Astrocyte (in vitro differentiated cells and primary cell): Measurements from ENCODE around the gene PVALEF. TPM values are rescaled to one million over a fixed set of nuclear protein-coding genes. Genes with fewer than 3 reads are reported as not detected.

Experiments used
- DNase-seq: peaks from one replicate; pipeline ENCODE4 v3.0.0-alpha.2; 2010; ENCODE audit warnings: low read depth
- FAIRE-seq: peaks from 2 replicates; lab custom pipeline; 2011; peaks lifted over from hg19 to GRCh38; lab: Jason Lieb, UNC
- H2AFZ ChIP-seq: 2 replicates; pipeline ENCODE4 v1.6.0; 2012; ENCODE audit warnings: low read depth, low read length, inconsistent platforms
- H3K27ac ChIP-seq: 2 replicates; pipeline ENCODE4 v1.5.1; 2011; ENCODE audit warnings: low read depth, low read length, inconsistent platforms
- H3K27me3 ChIP-seq: 2 replicates; pipeline ENCODE4 v1.6.0; 2011; ENCODE audit warnings: low read length, inconsistent platforms; ENCODE audit not compliant: insufficient read depth
- H3K36me3 ChIP-seq: 2 replicates; pipeline ENCODE4 v1.5.1; 2011; ENCODE audit warnings: low read length, inconsistent platforms; ENCODE audit not compliant: insufficient read depth
- H3K4me1 ChIP-seq: 2 replicates; pipeline ENCODE4 v1.5.1; 2011; ENCODE audit warnings: low read length, inconsistent platforms; ENCODE audit not compliant: insufficient read depth
- H3K4me2 ChIP-seq: 2 replicates; pipeline ENCODE4 v1.6.0; 2012; ENCODE audit warnings: low read length, inconsistent platforms
- H3K4me3 ChIP-seq: 2 replicates; pipeline ENCODE4 v1.5.1; 2011; ENCODE audit warnings: low read depth, mild to moderate bottlenecking, low read length, inconsistent platforms; ENCODE audit not compliant: insufficient read depth
- H3K79me2 ChIP-seq: 2 replicates; pipeline ENCODE4 v1.6.0; 2012; ENCODE audit warnings: mild to moderate bottlenecking, low read length, inconsistent platforms; ENCODE audit not compliant: insufficient read depth
- H3K9ac ChIP-seq: 2 replicates; pipeline ENCODE4 v1.6.0; 2012; ENCODE audit warnings: mild to moderate bottlenecking, low read length, inconsistent platforms
- H3K9me3 ChIP-seq: 2 replicates; pipeline ENCODE4 v1.5.1; 2012; ENCODE audit warnings: low read depth, mild to moderate bottlenecking, low read length, inconsistent platforms; ENCODE audit not compliant: insufficient read depth
- H4K20me1 ChIP-seq: 2 replicates; pipeline ENCODE4 v1.6.0; 2012; ENCODE audit warnings: low read length, inconsistent platforms; ENCODE audit not compliant: insufficient read depth
- H3K27ac Mint-ChIP-seq: one replicate; pipeline ENCODE4 v1.8.0; 2021; ENCODE audit warnings: mild to moderate bottlenecking, mixed read lengths; ENCODE audit not compliant: unreplicated experiment
- H3K27me3 Mint-ChIP-seq: one replicate; pipeline ENCODE4 v1.8.0; 2021; ENCODE audit warnings: low read depth, mixed read lengths; ENCODE audit not compliant: unreplicated experiment
- H3K36me3 Mint-ChIP-seq: one replicate; pipeline ENCODE4 v1.8.0; 2021; ENCODE audit warnings: low read depth, mixed read lengths; ENCODE audit not compliant: unreplicated experiment
- H3K4me1 Mint-ChIP-seq: one replicate; pipeline ENCODE4 v1.8.0; 2021; ENCODE audit warnings: low read depth, mixed read lengths; ENCODE audit not compliant: unreplicated experiment
- H3K4me3 Mint-ChIP-seq: one replicate; pipeline ENCODE4 v1.8.0; 2021; ENCODE audit warnings: mild to moderate bottlenecking, moderate library complexity, mixed read lengths; ENCODE audit not compliant: unreplicated experiment
- H3K9me3 Mint-ChIP-seq: one replicate; pipeline ENCODE4 v1.8.0; 2021; ENCODE audit warnings: mild to moderate bottlenecking, mixed read lengths; ENCODE audit not compliant: unreplicated experiment
- CTCF ChIP-seq: IDR thresholded peaks from 2 replicates; pipeline ENCODE4 v1.5.1; 2011; ENCODE audit warnings: low read depth, mild to moderate bottlenecking, inconsistent platforms, low read length, moderate library complexity; ENCODE audit not compliant: insufficient read depth
- EZH2 ChIP-seq: IDR thresholded peaks from 2 replicates; pipeline ENCODE4 v1.6.1; 2012; ENCODE audit warnings: mild to moderate bottlenecking, low read length, inconsistent platforms; ENCODE audit not compliant: insufficient read depth
- total RNA-seq: library from RNA; stranded (reverse); gene quantifications from 2 replicates; pipeline ENCODE4 v1.2.1, GENCODE V29; 2021

Gene PVALEF
- total RNA-seq, 1 donor from 2014 or later = not detected

DNA sequence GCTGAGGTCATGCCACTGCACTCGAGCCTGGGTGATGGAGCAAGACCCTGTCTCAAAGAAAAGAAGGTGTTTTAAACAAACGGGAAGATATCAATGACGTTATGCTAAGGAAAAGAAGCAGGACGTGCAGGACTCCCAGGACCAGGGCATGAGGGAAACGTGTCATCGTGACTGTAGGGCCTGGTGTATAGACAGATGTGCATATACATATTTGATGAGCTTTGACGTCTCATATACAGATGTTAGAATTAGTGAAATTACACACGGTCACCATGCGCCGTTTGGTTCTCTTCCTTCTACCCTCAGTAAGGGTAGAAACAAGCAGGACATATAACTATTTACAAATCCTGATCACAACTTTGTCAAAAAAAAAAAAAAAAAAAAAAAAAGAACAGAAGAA lies 17.6 kb upstream of the PVALEF start:
- peaks cover 2% of the 10 kb centered on the region for H3K36me3 Mint-ChIP-seq
- H3K4me3 ChIP-seq = no peak overlapping the region
- no peak overlapping the region for H3K4me3 Mint-ChIP-seq
- H3K9me3 ChIP-seq = no peaks in the 10 kb centered on the region
- no peak overlapping the region for H3K4me2 ChIP-seq
- H3K27me3 ChIP-seq = no peaks in the 10 kb centered on the region
- no peak overlapping the region for H2AFZ ChIP-seq
- no peaks in the 10 kb centered on the region for H3K4me1 ChIP-seq
- TF ChIP-seq EZH2 (no peak), CTCF (no peak)
- FAIRE-seq (no peak), DNase-seq (no peak)
- no peaks in the 10 kb centered on the region for H3K79me2 ChIP-seq
- H3K9me3 Mint-ChIP-seq = no peaks in the 10 kb centered on the region
- no peaks in the 10 kb centered on the region for H3K36me3 ChIP-seq
- H3K27me3 Mint-ChIP-seq = peaks cover 24% of the 10 kb centered on the region
- H3K9ac ChIP-seq = no peak overlapping the region
- peaks cover 2% of the 10 kb centered on the region for H3K4me1 Mint-ChIP-seq
- no peaks in the 10 kb centered on the region for H4K20me1 ChIP-seq
- no peak overlapping the region for H3K27ac Mint-ChIP-seq
- no peak overlapping the region for H3K27ac ChIP-seq

GRCh38 chr17:81148571-81148970 lies 16.7 kb upstream of the PVALEF start:
- no peaks in the 10 kb centered on the region for H3K4me1 ChIP-seq
- no peaks in the 10 kb centered on the region for H3K9me3 Mint-ChIP-seq
- H3K27me3 ChIP-seq = no peaks in the 10 kb centered on the region
- no peak overlapping the region for H3K9ac ChIP-seq
- no peak overlapping the region for H3K27ac ChIP-seq
- no peak for FAIRE-seq
- peaks cover 2% of the 10 kb centered on the region for H3K36me3 Mint-ChIP-seq
- no peak overlapping the region for H3K27ac Mint-ChIP-seq
- no peaks in the 10 kb centered on the region for H3K36me3 ChIP-seq
- no peak overlapping the region for H3K4me2 ChIP-seq
- H3K4me1 Mint-ChIP-seq = peaks cover 2% of the 10 kb centered on the region
- no peak overlapping the region for H2AFZ ChIP-seq
- no peaks in the 10 kb centered on the region for H3K9me3 ChIP-seq
- TF ChIP-seq CTCF (no peak), EZH2 (no peak)
- no peaks in the 10 kb centered on the region for H4K20me1 ChIP-seq
- H3K27me3 Mint-ChIP-seq = peaks cover 30% of the 10 kb centered on the region
- no peak overlapping the region for H3K4me3 Mint-ChIP-seq
- no peak for DNase-seq
- H3K4me3 ChIP-seq = no peak overlapping the region
- no peaks in the 10 kb centered on the region for H3K79me2 ChIP-seq

- Histone ChIP-seq H3K4me2 (no peak overlapping the region), H3K79me2 (no peaks in the 10 kb centered on the region), H3K27ac (no peak overlapping the region), H3K4me1 (no peaks in the 10 kb centered on the region), H2AFZ (no peak overlapping the region), H3K9ac (no peak overlapping the region), H3K4me3 (no peak overlapping the region), H4K20me1 (no peaks in the 10 kb centered on the region), H3K27me3 (peaks cover 2% of the 10 kb centered on the region), H3K36me3 (no peaks in the 10 kb centered on the region), H3K9me3 (no peaks in the 10 kb centered on the region)
- DNase-seq = no peak
- peaks cover 2% of the 10 kb centered on the region for H3K36me3 Mint-ChIP-seq
- H3K9me3 Mint-ChIP-seq = no peaks in the 10 kb centered on the region
- peaks cover 2% of the 10 kb centered on the region for H3K4me1 Mint-ChIP-seq
- no peak for FAIRE-seq
- no peak overlapping the region for H3K4me3 Mint-ChIP-seq
- H3K27me3 Mint-ChIP-seq = peaks cover 31% of the 10 kb centered on the region
- H3K27ac Mint-ChIP-seq = no peak overlapping the region
- no peak for TF ChIP-seq CTCF
- TF ChIP-seq EZH2 = no peak
These were observed 16.2 kb upstream of the PVALEF start for GRCh38 chr17:81148986-81149533.
